OCI-LY3 (cell line): Measurements from ENCODE around the gene TPBGL.

Experiments
- EZH2phosphoT487 ChIP-seq: fragments of 200-600 bp; shearing (Covaris generic); IDR thresholded peaks from 2 replicates; pipeline ENCODE4 v1.6.1; 2018; ENCODE audit warnings: antibody characterized with exemption, mixed run types, low read depth
- TF ChIP-seq, protein P1 (sequence below): fragments of 200-600, 300-600 bp; sonication (generic); IDR thresholded peaks from 2 replicates; pipeline ENCODE4 v1.5.1; 2014; ENCODE audit warnings: antibody characterized with exemption, low read length, low read depth

GRCh38 chr11:75203641-75204011 lies 36.9 kb upstream of the TPBGL start:
- no peak for TF ChIP-seq EZH2phosphoT487
- TF ChIP-seq, protein P1, sequence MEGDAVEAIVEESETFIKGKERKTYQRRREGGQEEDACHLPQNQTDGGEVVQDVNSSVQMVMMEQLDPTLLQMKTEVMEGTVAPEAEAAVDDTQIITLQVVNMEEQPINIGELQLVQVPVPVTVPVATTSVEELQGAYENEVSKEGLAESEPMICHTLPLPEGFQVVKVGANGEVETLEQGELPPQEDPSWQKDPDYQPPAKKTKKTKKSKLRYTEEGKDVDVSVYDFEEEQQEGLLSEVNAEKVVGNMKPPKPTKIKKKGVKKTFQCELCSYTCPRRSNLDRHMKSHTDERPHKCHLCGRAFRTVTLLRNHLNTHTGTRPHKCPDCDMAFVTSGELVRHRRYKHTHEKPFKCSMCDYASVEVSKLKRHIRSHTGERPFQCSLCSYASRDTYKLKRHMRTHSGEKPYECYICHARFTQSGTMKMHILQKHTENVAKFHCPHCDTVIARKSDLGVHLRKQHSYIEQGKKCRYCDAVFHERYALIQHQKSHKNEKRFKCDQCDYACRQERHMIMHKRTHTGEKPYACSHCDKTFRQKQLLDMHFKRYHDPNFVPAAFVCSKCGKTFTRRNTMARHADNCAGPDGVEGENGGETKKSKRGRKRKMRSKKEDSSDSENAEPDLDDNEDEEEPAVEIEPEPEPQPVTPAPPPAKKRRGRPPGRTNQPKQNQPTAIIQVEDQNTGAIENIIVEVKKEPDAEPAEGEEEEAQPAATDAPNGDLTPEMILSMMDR = no peak
